HepG2 (cell line): Measurements from ENCODE around the gene ABCC10. TPM values are rescaled to one million over a fixed set of nuclear protein-coding genes. Genes with fewer than 3 reads are reported as not detected.
A peak's percentile ranks its signal among the peaks of the same experiment; 100 is the strongest.

Experiments
- DPF2 ChIP-seq: sonication (generic); formaldehyde crosslinking; IDR thresholded peaks from 2 replicates; pipeline ENCODE4 v1.4.0; 2020; ENCODE audit warnings: mild to moderate bottlenecking, low read depth, missing genetic modification reagents, borderline replicate concordance
- ELK4 ChIP-seq: sonication (generic); formaldehyde crosslinking; IDR thresholded peaks from 2 replicates; pipeline ENCODE4 v1.9.0; 2021; ENCODE audit warnings: missing genetic modification reagents, borderline replicate concordance
- FIP1L1 ChIP-seq: fragments of 200-400 bp; formaldehyde crosslinking; IDR thresholded peaks from 2 replicates; pipeline ENCODE4 v1.6.1; 2018; ENCODE audit warnings: low read depth, mild to moderate bottlenecking, low read length, moderate library complexity, borderline replicate concordance; ENCODE audit not compliant: insufficient read depth
- FOXC1 ChIP-seq: sonication (generic); formaldehyde crosslinking; IDR thresholded peaks from 2 replicates; pipeline ENCODE4 v1.8.0; 2022; ENCODE audit warnings: mild to moderate bottlenecking, missing genetic modification reagents, borderline replicate concordance
- GLMP ChIP-seq: sonication (generic); formaldehyde crosslinking; IDR thresholded peaks from 2 replicates; pipeline ENCODE4 v1.9.0; 2021; ENCODE audit warnings: missing genetic modification reagents, mild to moderate bottlenecking, borderline replicate concordance
- HHEX ChIP-seq: IDR thresholded peaks from 2 replicates; pipeline ENCODE4 v1.6.1; 2016; ENCODE audit warnings: control low read depth
- HNRNPK ChIP-seq: fragments of 200-400 bp; formaldehyde crosslinking; IDR thresholded peaks from 2 replicates; pipeline ENCODE4 v1.6.1; 2018; ENCODE audit warnings: low read length, low read depth, moderate library complexity, mild to moderate bottlenecking; ENCODE audit not compliant: poor library complexity, severe bottlenecking
- JARID2 ChIP-seq: sonication (generic); formaldehyde crosslinking; IDR thresholded peaks from 2 replicates; pipeline ENCODE4 v1.8.1; 2023; ENCODE audit warnings: missing genetic modification reagents, inconsistent platforms; ENCODE audit not compliant: insufficient replicate concordance
- KLF13 ChIP-seq: sonication (generic); formaldehyde crosslinking; IDR thresholded peaks from 2 replicates; pipeline ENCODE4 v1.4.0; 2020; ENCODE audit warnings: mild to moderate bottlenecking, missing genetic modification reagents
- PHF8 ChIP-seq: sonication (generic); formaldehyde crosslinking; IDR thresholded peaks from 2 replicates; pipeline ENCODE4 v1.5.0; 2020; ENCODE audit warnings: missing genetic modification reagents
- SOX6 ChIP-seq, 2 experiments: fragments of 450-650 bp in 1 of 2; sonication (generic) in 1 of 2; formaldehyde crosslinking in 1 of 2; IDR thresholded peaks; 2 replicates each; pipeline versions ENCODE4 v1.4.0 to v1.6.1; 2017 to 2020; ENCODE audit warnings: antibody characterized with exemption in 1 of 2, mild to moderate bottlenecking in 1 of 2, missing genetic modification reagents in 1 of 2
- SPEN ChIP-seq: sonication (generic); formaldehyde crosslinking; IDR thresholded peaks from 2 replicates; pipeline ENCODE4 v1.5.1; 2020; ENCODE audit warnings: low read depth, mild to moderate bottlenecking, missing genetic modification reagents
- U2AF1 ChIP-seq: fragments of 200-400 bp; formaldehyde crosslinking; optimal IDR thresholded peaks from 2 replicates; pipeline ENCODE3; 2017; ENCODE audit warnings: mild to moderate bottlenecking, low read depth, low read length
- ZNF274 ChIP-seq: sonication (generic); formaldehyde crosslinking; IDR thresholded peaks from 2 replicates; pipeline ENCODE4 v1.5.1; 2020; ENCODE audit warnings: mild to moderate bottlenecking, missing genetic modification reagents
- ZNF598 ChIP-seq: sonication (generic); formaldehyde crosslinking; IDR thresholded peaks from 2 replicates; pipeline ENCODE4 v1.5.1; 2020; ENCODE audit warnings: mild to moderate bottlenecking, missing genetic modification reagents, borderline replicate concordance
- polyA plus RNA-seq, 8 experiments: library from polyadenylated mRNA; depleted of rRNA in 3 of 8; stranded (reverse) in 7 of 8; unstranded in 1 of 8; fragments of >200 nt; fragmentation: Illumina TruSeq in 4 of 8; extraction: Trizol in 4 of 8; gene quantifications; 2 replicates each; pipeline versions ENCODE4 v1.2.1 to v1.2.3, GENCODE V29; 2011 to 2016; ENCODE audit warnings: low read depth in 4 of 8, missing spikeins in 1 of 8, mixed read lengths in 1 of 8; ENCODE audit not compliant: insufficient read depth in 1 of 8
- total RNA-seq, 5 experiments: library from RNA; depleted of rRNA; stranded (reverse); fragments of >200 nt; fragmentation: Illumina TruSeq; extraction: Trizol; gene quantifications; 2 replicates each; pipeline ENCODE4 v1.2.3, GENCODE V29; 2016; ENCODE audit warnings: low read depth in 1 of 5
- TF ChIP-seq, protein P1 (sequence below): sonication (generic); formaldehyde crosslinking; IDR thresholded peaks from 2 replicates; pipeline ENCODE4 v1.4.0; 2020; ENCODE audit warnings: missing genetic modification reagents, borderline replicate concordance
- TF ChIP-seq, protein P2 (sequence below): sonication (generic); formaldehyde crosslinking; IDR thresholded peaks from 2 replicates; pipeline ENCODE4 v1.4.0; 2020; ENCODE audit warnings: missing genetic modification reagents
- TF ChIP-seq, protein P3 (sequence below): sonication (generic); formaldehyde crosslinking; IDR thresholded peaks from 2 replicates; pipeline ENCODE4 v1.5.0; 2020; ENCODE audit warnings: missing genetic modification reagents

Gene ABCC10
- total and polyA plus RNA-seq, 2 of the 13 experiments (the other 11 are each of a cell fraction or from before 2014, with no cell fraction given), result 16.0 to 24.3 TPM

DNA sequence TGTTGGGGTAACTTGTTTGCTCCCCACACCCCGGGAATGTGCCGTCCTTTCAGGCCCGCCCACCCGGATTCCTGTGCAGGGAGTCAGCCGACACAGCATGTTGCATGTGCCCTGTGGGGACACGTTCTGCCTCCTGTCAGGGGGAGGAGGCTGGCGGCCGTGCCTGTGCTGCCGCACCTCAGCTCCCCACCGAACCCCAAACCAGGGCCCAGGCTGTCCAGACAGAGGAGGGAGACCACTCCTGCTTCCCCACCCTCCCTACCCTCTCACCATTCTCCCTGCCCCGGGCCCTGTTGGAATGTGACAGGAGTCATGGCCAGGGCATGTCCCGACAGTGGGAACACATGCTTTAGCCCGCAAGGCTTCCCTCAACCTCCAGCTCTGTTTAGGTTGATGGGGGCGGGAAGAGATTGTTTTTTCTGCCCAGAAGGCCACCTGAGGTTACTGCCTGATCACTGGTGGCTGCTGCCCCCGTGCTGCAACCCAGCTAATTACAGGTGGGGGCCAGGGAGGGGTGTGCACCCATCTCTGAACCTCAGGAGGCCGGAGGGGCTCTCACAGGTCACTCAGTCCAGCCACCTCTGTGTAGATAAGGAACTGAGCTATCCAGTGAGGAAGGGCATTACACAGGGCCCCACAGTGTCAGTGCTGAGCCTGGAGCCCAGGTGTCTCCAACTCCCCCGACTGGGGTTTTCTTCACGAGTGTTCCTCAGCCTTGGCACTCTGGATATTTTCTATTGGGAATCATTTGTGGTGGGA, 69.2 kb downstream of the ABCC10 start (continued):
- TF ChIP-seq FIP1L1 (no peak), U2AF1 (no peak), ELK4 (no peak), ZNF598 (CRISPR knock-in tag) (no peak), SPEN (CRISPR knock-in tag) (no peak; the same call in 1 of the 2 replicates), SOX6 (IDR thresholded peaks at IDR 0.05) (no peak), SOX6 (CRISPR knock-in tag; IDR thresholded peaks at IDR 0.05) (peak; percentile 66), HHEX (no peak), ZNF274 (no peak; the same call in 1 of the 2 replicates), HNRNPK (no peak), PHF8 (no peak), DPF2 (no peak), KLF13 (CRISPR knock-in tag) (no peak), FOXC1 (CRISPR knock-in tag) (peak; percentile 63; the same call in 1 of the 2 replicates), JARID2 (CRISPR knock-in tag) (no peak), GLMP (CRISPR knock-in tag) (no peak)
- TF ChIP-seq, protein P1, sequence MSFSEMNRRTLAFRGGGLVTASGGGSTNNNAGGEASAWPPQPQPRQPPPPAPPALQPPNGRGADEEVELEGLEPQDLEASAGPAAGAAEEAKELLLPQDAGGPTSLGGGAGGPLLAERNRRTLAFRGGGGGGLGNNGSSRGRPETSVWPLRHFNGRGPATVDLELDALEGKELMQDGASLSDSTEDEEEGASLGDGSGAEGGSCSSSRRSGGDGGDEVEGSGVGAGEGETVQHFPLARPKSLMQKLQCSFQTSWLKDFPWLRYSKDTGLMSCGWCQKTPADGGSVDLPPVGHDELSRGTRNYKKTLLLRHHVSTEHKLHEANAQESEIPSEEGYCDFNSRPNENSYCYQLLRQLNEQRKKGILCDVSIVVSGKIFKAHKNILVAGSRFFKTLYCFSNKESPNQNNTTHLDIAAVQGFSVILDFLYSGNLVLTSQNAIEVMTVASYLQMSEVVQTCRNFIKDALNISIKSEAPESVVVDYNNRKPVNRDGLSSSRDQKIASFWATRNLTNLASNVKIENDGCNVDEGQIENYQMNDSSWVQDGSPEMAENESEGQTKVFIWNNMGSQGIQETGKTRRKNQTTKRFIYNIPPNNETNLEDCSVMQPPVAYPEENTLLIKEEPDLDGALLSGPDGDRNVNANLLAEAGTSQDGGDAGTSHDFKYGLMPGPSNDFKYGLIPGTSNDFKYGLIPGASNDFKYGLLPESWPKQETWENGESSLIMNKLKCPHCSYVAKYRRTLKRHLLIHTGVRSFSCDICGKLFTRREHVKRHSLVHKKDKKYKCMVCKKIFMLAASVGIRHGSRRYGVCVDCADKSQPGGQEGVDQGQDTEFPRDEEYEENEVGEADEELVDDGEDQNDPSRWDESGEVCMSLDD (CRISPR knock-in tag), result peak; percentile 89; the same call in 1 of the 2 replicates
- TF ChIP-seq, protein P2, sequence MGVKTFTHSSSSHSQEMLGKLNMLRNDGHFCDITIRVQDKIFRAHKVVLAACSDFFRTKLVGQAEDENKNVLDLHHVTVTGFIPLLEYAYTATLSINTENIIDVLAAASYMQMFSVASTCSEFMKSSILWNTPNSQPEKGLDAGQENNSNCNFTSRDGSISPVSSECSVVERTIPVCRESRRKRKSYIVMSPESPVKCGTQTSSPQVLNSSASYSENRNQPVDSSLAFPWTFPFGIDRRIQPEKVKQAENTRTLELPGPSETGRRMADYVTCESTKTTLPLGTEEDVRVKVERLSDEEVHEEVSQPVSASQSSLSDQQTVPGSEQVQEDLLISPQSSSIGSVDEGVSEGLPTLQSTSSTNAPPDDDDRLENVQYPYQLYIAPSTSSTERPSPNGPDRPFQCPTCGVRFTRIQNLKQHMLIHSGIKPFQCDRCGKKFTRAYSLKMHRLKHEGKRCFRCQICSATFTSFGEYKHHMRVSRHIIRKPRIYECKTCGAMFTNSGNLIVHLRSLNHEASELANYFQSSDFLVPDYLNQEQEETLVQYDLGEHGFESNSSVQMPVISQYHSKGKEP (CRISPR knock-in tag), result no peak
- TF ChIP-seq, protein P3, sequence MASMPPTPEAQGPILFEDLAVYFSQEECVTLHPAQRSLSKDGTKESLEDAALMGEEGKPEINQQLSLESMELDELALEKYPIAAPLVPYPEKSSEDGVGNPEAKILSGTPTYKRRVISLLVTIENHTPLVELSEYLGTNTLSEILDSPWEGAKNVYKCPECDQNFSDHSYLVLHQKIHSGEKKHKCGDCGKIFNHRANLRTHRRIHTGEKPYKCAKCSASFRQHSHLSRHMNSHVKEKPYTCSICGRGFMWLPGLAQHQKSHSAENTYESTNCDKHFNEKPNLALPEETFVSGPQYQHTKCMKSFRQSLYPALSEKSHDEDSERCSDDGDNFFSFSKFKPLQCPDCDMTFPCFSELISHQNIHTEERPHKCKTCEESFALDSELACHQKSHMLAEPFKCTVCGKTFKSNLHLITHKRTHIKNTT (CRISPR knock-in tag), result no peak
